WTC11 (cell line): ENCODE data around the gene HEXD. TPM values are rescaled to one million over a fixed set of nuclear protein-coding genes. Genes with fewer than 3 reads are reported as not detected.

ENCODE experiments used
- ATAC-seq: fragments of 200-7000 bp; cut with Tn5 transposase; 2 replicates; pipeline ENCODE4 v1.10.0; 2021; ENCODE audit warnings: mild to moderate bottlenecking, moderate library complexity
- CTCF ChIA-PET: fragments of 300-600 bp; sonication (Branson Sonifier 250); formaldehyde crosslinking; loops from one replicate; lab custom pipeline; 2021; ENCODE audit warnings: antibody characterized with exemption; lab: Charles Lee
- POLR2A ChIA-PET: fragments of 350-600 bp; sonication (Branson Sonifier 250); formaldehyde crosslinking; loops from one replicate; lab custom pipeline; 2021; ENCODE audit warnings: antibody characterized with exemption; lab: Charles Lee
- DNase-seq: peaks from one replicate; pipeline ENCODE4 v3.0.0; 2021; ENCODE audit warnings: low spot score
- H3K27ac Mint-ChIP-seq: 2 replicates; pipeline ENCODE4 v1.8.0; 2021; ENCODE audit warnings: mixed read lengths
- H3K27me3 Mint-ChIP-seq: 2 replicates; pipeline ENCODE4 v1.8.0; 2021; ENCODE audit warnings: low read depth, mild to moderate bottlenecking, moderate library complexity, mixed read lengths
- H3K36me3 Mint-ChIP-seq: 2 replicates; pipeline ENCODE4 v1.8.0; 2021; ENCODE audit warnings: mixed read lengths
- H3K4me1 Mint-ChIP-seq: 2 replicates; pipeline ENCODE4 v1.8.0; 2022; ENCODE audit warnings: mixed read lengths
- H3K4me3 Mint-ChIP-seq: 2 replicates; pipeline ENCODE4 v1.8.0; 2021; ENCODE audit warnings: mild to moderate bottlenecking, moderate library complexity, mixed read lengths
- H3K9me3 Mint-ChIP-seq: 2 replicates; pipeline ENCODE4 v1.8.0; 2021; ENCODE audit warnings: mixed read lengths
- EMX1 ChIP-seq: fragments of 250-450 bp; sonication (Bioruptor Pico); IDR thresholded peaks from 2 replicates; pipeline ENCODE4 v1.8.0; 2021; ENCODE audit warnings: mild to moderate bottlenecking
- FOXK1 ChIP-seq: sonication (generic); formaldehyde crosslinking; IDR thresholded peaks from 2 replicates; pipeline ENCODE4 v1.8.0; 2022; ENCODE audit warnings: mild to moderate bottlenecking, moderate library complexity, missing genetic modification reagents
- GRHL2 ChIP-seq: fragments of 250-450 bp; sonication (Bioruptor Pico); IDR thresholded peaks from 2 replicates; pipeline ENCODE4 v1.8.0; 2022; ENCODE audit warnings: mild to moderate bottlenecking, moderate library complexity; ENCODE audit not compliant: insufficient replicate concordance, severe bottlenecking
- IRF2 ChIP-seq: sonication (generic); formaldehyde crosslinking; IDR thresholded peaks from 2 replicates; pipeline ENCODE4 v1.8.0; 2022; ENCODE audit warnings: low read depth, missing genetic modification reagents, borderline replicate concordance
- NR1H2 ChIP-seq: sonication (generic); formaldehyde crosslinking; IDR thresholded peaks from 2 replicates; pipeline ENCODE4 v1.9.0; 2021; ENCODE audit warnings: mild to moderate bottlenecking, moderate library complexity, missing genetic modification reagents
- NR2C2 ChIP-seq: sonication (generic); formaldehyde crosslinking; IDR thresholded peaks from 2 replicates; pipeline ENCODE4 v1.8.0; 2022; ENCODE audit warnings: mild to moderate bottlenecking, missing genetic modification reagents
- ZBTB21 ChIP-seq: sonication (generic); formaldehyde crosslinking; IDR thresholded peaks from 2 replicates; pipeline ENCODE4 v1.8.1; 2023; ENCODE audit warnings: mild to moderate bottlenecking, missing genetic modification reagents, borderline replicate concordance
- ZNF138 ChIP-seq: sonication (generic); formaldehyde crosslinking; conservative IDR thresholded peaks from 2 replicates; pipeline ENCODE4 v1.8.1; 2022; ENCODE audit warnings: mild to moderate bottlenecking, moderate library complexity, missing genetic modification reagents
- ZNF232 ChIP-seq: sonication (generic); formaldehyde crosslinking; IDR thresholded peaks from 2 replicates; pipeline ENCODE4 v1.8.0; 2022; ENCODE audit warnings: mild to moderate bottlenecking, missing genetic modification reagents
- ZNF263 ChIP-seq: sonication (generic); formaldehyde crosslinking; IDR thresholded peaks from 2 replicates; pipeline ENCODE4 v1.8.1; 2022; ENCODE audit warnings: low read depth, mild to moderate bottlenecking, moderate library complexity, missing genetic modification reagents
- total RNA-seq: library from RNA; stranded (reverse); gene quantifications from 3 replicates; pipeline ENCODE4 v1.2.3, GENCODE V29; 2021
- TF ChIP-seq, protein P1 (sequence below): sonication (generic); formaldehyde crosslinking; IDR thresholded peaks from 2 replicates; pipeline ENCODE4 v1.8.1; 2023; ENCODE audit warnings: mild to moderate bottlenecking, missing genetic modification reagents
- TF ChIP-seq, protein P2 (sequence below): sonication (generic); formaldehyde crosslinking; IDR thresholded peaks from 2 replicates; pipeline ENCODE4 v1.8.0; 2023; ENCODE audit warnings: mild to moderate bottlenecking, missing genetic modification reagents
- TF ChIP-seq, protein P3 (sequence below): fragments of 250-450 bp; sonication (Bioruptor Pico); IDR thresholded peaks from 2 replicates; pipeline ENCODE4 v1.9.0; 2021; ENCODE audit warnings: mild to moderate bottlenecking
- TF ChIP-seq, protein P4 (sequence below): fragments of 250-450 bp; sonication (Bioruptor Pico); IDR thresholded peaks from 2 replicates; pipeline ENCODE4 v1.8.0; 2021; ENCODE audit warnings: mild to moderate bottlenecking
- TF ChIP-seq, protein P5 (sequence below): sonication (generic); formaldehyde crosslinking; IDR thresholded peaks from 2 replicates; pipeline ENCODE4 v1.8.0; 2022; ENCODE audit warnings: mild to moderate bottlenecking, missing genetic modification reagents

Gene HEXD
- total RNA-seq, 1 experiment from 2014 or later, result 36.0 TPM

DNA sequence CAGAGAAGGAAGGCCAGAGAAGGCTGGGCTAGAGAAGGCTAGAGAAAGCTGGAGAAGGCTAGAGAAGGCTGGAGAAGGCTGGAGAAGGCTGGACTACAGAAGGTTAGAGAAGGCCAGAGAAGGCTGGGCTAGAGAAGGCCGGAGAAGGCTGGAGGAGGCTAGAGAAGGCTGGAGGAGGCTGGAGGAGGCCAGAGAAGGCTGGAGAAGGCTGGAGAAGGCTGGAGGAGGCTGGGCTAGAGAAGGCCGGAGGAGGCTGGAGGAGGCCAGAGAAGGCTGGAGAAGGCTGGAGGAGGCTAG lies 6.7 kb downstream of the HEXD start:
- DNase-seq, result no peak
- Mint-ChIP-seq H3K36me3 (peaks cover 30% of the 10 kb centered on the region), H3K9me3 (peaks cover 13% of the 10 kb centered on the region), H3K27me3 (no peaks in the 10 kb centered on the region), H3K27ac (no peak overlapping the region), H3K4me3 (no peak overlapping the region)
- CTCF ChIA-PET, result interaction anchor here (0.5 to 1.4 kb wide), 31 partner anchors 10 to 292 kb away, joined by 3 to 9 read pairs (median 3); partner anchors contain the start of gene FN3KRP
- POLR2A ChIA-PET, result no interaction called here
- TF ChIP-seq NR2C2 (CRISPR knock-in tag), result no peak
- TF ChIP-seq EMX1 (CRISPR knock-in tag), result no peak
- TF ChIP-seq, protein P1, sequence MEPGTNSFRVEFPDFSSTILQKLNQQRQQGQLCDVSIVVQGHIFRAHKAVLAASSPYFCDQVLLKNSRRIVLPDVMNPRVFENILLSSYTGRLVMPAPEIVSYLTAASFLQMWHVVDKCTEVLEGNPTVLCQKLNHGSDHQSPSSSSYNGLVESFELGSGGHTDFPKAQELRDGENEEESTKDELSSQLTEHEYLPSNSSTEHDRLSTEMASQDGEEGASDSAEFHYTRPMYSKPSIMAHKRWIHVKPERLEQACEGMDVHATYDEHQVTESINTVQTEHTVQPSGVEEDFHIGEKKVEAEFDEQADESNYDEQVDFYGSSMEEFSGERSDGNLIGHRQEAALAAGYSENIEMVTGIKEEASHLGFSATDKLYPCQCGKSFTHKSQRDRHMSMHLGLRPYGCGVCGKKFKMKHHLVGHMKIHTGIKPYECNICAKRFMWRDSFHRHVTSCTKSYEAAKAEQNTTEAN (CRISPR knock-in tag), result no peak
- TF ChIP-seq, protein P2, sequence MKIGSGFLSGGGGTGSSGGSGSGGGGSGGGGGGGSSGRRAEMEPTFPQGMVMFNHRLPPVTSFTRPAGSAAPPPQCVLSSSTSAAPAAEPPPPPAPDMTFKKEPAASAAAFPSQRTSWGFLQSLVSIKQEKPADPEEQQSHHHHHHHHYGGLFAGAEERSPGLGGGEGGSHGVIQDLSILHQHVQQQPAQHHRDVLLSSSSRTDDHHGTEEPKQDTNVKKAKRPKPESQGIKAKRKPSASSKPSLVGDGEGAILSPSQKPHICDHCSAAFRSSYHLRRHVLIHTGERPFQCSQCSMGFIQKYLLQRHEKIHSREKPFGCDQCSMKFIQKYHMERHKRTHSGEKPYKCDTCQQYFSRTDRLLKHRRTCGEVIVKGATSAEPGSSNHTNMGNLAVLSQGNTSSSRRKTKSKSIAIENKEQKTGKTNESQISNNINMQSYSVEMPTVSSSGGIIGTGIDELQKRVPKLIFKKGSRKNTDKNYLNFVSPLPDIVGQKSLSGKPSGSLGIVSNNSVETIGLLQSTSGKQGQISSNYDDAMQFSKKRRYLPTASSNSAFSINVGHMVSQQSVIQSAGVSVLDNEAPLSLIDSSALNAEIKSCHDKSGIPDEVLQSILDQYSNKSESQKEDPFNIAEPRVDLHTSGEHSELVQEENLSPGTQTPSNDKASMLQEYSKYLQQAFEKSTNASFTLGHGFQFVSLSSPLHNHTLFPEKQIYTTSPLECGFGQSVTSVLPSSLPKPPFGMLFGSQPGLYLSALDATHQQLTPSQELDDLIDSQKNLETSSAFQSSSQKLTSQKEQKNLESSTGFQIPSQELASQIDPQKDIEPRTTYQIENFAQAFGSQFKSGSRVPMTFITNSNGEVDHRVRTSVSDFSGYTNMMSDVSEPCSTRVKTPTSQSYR (CRISPR knock-in tag), result no peak
- no peak for TF ChIP-seq GRHL2 (CRISPR knock-in tag)
- TF ChIP-seq, protein P3, sequence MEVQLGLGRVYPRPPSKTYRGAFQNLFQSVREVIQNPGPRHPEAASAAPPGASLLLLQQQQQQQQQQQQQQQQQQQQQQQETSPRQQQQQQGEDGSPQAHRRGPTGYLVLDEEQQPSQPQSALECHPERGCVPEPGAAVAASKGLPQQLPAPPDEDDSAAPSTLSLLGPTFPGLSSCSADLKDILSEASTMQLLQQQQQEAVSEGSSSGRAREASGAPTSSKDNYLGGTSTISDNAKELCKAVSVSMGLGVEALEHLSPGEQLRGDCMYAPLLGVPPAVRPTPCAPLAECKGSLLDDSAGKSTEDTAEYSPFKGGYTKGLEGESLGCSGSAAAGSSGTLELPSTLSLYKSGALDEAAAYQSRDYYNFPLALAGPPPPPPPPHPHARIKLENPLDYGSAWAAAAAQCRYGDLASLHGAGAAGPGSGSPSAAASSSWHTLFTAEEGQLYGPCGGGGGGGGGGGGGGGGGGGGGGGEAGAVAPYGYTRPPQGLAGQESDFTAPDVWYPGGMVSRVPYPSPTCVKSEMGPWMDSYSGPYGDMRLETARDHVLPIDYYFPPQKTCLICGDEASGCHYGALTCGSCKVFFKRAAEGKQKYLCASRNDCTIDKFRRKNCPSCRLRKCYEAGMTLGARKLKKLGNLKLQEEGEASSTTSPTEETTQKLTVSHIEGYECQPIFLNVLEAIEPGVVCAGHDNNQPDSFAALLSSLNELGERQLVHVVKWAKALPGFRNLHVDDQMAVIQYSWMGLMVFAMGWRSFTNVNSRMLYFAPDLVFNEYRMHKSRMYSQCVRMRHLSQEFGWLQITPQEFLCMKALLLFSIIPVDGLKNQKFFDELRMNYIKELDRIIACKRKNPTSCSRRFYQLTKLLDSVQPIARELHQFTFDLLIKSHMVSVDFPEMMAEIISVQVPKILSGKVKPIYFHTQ (CRISPR knock-in tag), result no peak
- TF ChIP-seq, protein P4, sequence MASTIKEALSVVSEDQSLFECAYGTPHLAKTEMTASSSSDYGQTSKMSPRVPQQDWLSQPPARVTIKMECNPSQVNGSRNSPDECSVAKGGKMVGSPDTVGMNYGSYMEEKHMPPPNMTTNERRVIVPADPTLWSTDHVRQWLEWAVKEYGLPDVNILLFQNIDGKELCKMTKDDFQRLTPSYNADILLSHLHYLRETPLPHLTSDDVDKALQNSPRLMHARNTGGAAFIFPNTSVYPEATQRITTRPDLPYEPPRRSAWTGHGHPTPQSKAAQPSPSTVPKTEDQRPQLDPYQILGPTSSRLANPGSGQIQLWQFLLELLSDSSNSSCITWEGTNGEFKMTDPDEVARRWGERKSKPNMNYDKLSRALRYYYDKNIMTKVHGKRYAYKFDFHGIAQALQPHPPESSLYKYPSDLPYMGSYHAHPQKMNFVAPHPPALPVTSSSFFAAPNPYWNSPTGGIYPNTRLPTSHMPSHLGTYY (CRISPR knock-in tag), result no peak
- TF ChIP-seq FOXK1 (CRISPR knock-in tag), result no peak
- TF ChIP-seq ZBTB21 (CRISPR knock-in tag), result no peak
- no peak for TF ChIP-seq IRF2
- TF ChIP-seq ZNF232 (CRISPR knock-in tag), result no peak
- TF ChIP-seq ZNF263, result no peak
- TF ChIP-seq, protein P5, sequence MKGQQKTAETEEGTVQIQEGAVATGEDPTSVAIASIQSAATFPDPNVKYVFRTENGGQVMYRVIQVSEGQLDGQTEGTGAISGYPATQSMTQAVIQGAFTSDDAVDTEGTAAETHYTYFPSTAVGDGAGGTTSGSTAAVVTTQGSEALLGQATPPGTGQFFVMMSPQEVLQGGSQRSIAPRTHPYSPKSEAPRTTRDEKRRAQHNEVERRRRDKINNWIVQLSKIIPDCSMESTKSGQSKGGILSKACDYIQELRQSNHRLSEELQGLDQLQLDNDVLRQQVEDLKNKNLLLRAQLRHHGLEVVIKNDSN (CRISPR knock-in tag), result no peak
- TF ChIP-seq, all 79 proteins: peak for 0
- no peak for ATAC-seq
- H3K4me1 Mint-ChIP-seq, result no peaks in the 10 kb centered on the region

DNA sequence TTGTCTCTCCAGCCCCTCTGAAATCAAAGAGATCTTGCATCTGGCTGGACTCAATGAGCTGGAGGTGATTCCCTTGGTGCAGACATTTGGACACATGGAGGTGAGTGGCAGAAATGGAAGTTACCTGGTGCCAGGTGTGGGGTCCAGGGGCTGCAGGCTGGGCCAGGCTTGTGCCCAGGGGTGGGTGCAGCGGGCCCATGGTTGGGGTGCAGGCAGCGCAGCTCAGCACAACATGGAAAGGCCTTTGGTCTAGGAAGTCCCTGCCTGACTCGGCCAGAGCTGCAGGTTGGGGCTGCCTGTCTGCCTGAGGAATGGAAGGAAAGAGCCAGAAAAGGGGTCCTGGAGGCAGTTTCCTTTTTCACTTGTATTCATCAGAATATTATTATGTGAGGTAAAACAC lies 10.4 kb downstream of the HEXD start:
- no peaks in the 10 kb centered on the region for H3K36me3 Mint-ChIP-seq
- TF ChIP-seq, protein P3 (CRISPR knock-in tag), result no peak
- TF ChIP-seq NR1H2 (CRISPR knock-in tag) (no peak), ZNF138 (CRISPR knock-in tag) (no peak)
- TF ChIP-seq, all 79 proteins: peak for 0
- H3K4me3 Mint-ChIP-seq, result no peak overlapping the region
- H3K9me3 Mint-ChIP-seq, result no peaks in the 10 kb centered on the region
- H3K27me3 Mint-ChIP-seq, result no peaks in the 10 kb centered on the region
- ATAC-seq, result no peak
- CTCF ChIA-PET, result no interaction called here
- no peak for DNase-seq
- H3K27ac Mint-ChIP-seq, result no peak overlapping the region
- POLR2A ChIA-PET, result no interaction called here
- no peaks in the 10 kb centered on the region for H3K4me1 Mint-ChIP-seq
